ENCODE results near the gene EAF1.

DNA sequence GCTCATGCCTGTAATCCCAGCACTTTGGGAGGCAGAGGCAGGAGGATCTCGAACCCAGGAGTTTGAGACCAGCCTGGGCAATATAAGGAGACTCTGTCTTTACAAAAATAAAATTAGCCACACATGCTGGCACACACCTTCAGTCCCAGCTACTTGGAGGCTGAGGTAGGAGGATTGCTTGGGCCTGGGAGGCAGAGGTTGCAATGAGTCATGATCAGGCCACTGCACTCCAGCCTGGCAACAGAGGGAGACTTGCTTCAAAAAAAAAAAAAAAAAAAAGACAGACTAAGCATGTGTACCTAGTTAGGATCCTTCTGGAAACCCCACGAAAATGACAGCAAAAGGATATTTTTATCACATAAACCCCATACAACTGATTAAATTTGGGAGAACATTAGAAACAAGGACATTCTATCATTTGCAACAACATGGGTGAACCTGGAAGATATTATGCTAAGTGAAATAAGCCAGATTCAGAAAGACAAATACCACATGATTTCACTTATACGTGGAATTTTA, 44.9 kb upstream of the EAF1 start:
- TF ChIP-seq EP300 (IDR thresholded peaks at IDR 0.05): no peak
- TF ChIP-seq CTCF (IDR thresholded peaks at IDR 0.05): no peak
- no peak for TF ChIP-seq POLR2A (IDR thresholded peaks at IDR 0.05)
